ENCODE data around the gene IL18BP. TPM values are rescaled to one million over a fixed set of nuclear protein-coding genes. Genes with fewer than 3 reads are reported as not detected.

The IL18BP gene
- total RNA-seq, 1 donor from 2014 or later: 17.7 TPM

- Mint-ChIP-seq H3K27me3 (ENCODE audit: unreplicated experiment) (peaks cover 3% of the 10 kb centered on the region), H3K36me3 (ENCODE audit: low read depth, unreplicated experiment) (peaks cover 6% of the 10 kb centered on the region), H3K9me3 (ENCODE audit: unreplicated experiment) (no peaks in the 10 kb centered on the region), H3K4me1 (ENCODE audit: unreplicated experiment) (no peaks in the 10 kb centered on the region), H3K4me3 (ENCODE audit: unreplicated experiment) (no peak overlapping the region), H3K27ac (ENCODE audit: unreplicated experiment) (no peak overlapping the region)
- DNase-seq (ENCODE audit: low spot score): no peak
- TF ChIP-seq CTCF (IDR thresholded peaks at IDR 0.05; ENCODE audit: unreplicated experiment): no peak
These were observed 11.2 kb upstream of the IL18BP start for GRCh38 chr11:71987521-71987920.

- no peak for DNase-seq (ENCODE audit: low spot score)
- Mint-ChIP-seq H3K9me3 (ENCODE audit: unreplicated experiment) (no peaks in the 10 kb centered on the region), H3K4me1 (ENCODE audit: unreplicated experiment) (no peaks in the 10 kb centered on the region), H3K27ac (ENCODE audit: unreplicated experiment) (no peak overlapping the region), H3K36me3 (ENCODE audit: low read depth, unreplicated experiment) (peaks cover 8% of the 10 kb centered on the region), H3K4me3 (ENCODE audit: unreplicated experiment) (no peak overlapping the region), H3K27me3 (ENCODE audit: unreplicated experiment) (peaks cover 3% of the 10 kb centered on the region)
- no peak for TF ChIP-seq CTCF (IDR thresholded peaks at IDR 0.05; ENCODE audit: unreplicated experiment)
These were observed 10.7 kb upstream of the IL18BP start for GRCh38 chr11:71988050-71988449.

- TF ChIP-seq CTCF (IDR thresholded peaks at IDR 0.05; ENCODE audit: unreplicated experiment): no peak
- Mint-ChIP-seq H3K27ac (ENCODE audit: unreplicated experiment) (no peak overlapping the region), H3K4me1 (ENCODE audit: unreplicated experiment) (peaks cover 6% of the 10 kb centered on the region), H3K9me3 (ENCODE audit: unreplicated experiment) (no peaks in the 10 kb centered on the region), H3K27me3 (ENCODE audit: unreplicated experiment) (peaks cover 3% of the 10 kb centered on the region), H3K36me3 (ENCODE audit: low read depth, unreplicated experiment) (peaks cover 6% of the 10 kb centered on the region), H3K4me3 (ENCODE audit: unreplicated experiment) (no peak overlapping the region)
- no peak for DNase-seq (ENCODE audit: low spot score)
These were observed 8.0 kb upstream of the IL18BP start for GRCh38 chr11:71990701-71991100.

- H3K36me3 Mint-ChIP-seq (ENCODE audit: low read depth, unreplicated experiment): peaks cover 6% of the 10 kb centered on the region
- no peak overlapping the region for H3K27ac Mint-ChIP-seq (ENCODE audit: unreplicated experiment)
- H3K27me3 Mint-ChIP-seq (ENCODE audit: unreplicated experiment): peaks cover 3% of the 10 kb centered on the region
- no peak overlapping the region for H3K4me3 Mint-ChIP-seq (ENCODE audit: unreplicated experiment)
- no peak for DNase-seq (ENCODE audit: low spot score)
- H3K9me3 Mint-ChIP-seq (ENCODE audit: unreplicated experiment): no peaks in the 10 kb centered on the region
- H3K4me1 Mint-ChIP-seq (ENCODE audit: unreplicated experiment): peaks cover 6% of the 10 kb centered on the region
- TF ChIP-seq CTCF (IDR thresholded peaks at IDR 0.05; ENCODE audit: unreplicated experiment): no peak
These were observed 7.2 kb upstream of the IL18BP start for GRCh38 chr11:71991494-71991893.

GRCh38 chr11:71992136-71992730, 6.5 kb upstream of the IL18BP start:
- Mint-ChIP-seq H3K4me3 (ENCODE audit: unreplicated experiment) (no peak overlapping the region), H3K27me3 (ENCODE audit: unreplicated experiment) (no peaks in the 10 kb centered on the region), H3K27ac (ENCODE audit: unreplicated experiment) (no peak overlapping the region), H3K9me3 (ENCODE audit: unreplicated experiment) (no peaks in the 10 kb centered on the region), H3K36me3 (ENCODE audit: low read depth, unreplicated experiment) (peaks cover 6% of the 10 kb centered on the region), H3K4me1 (ENCODE audit: unreplicated experiment) (peaks cover 6% of the 10 kb centered on the region)
- no peak for DNase-seq (ENCODE audit: low spot score)
- no peak for TF ChIP-seq CTCF (IDR thresholded peaks at IDR 0.05; ENCODE audit: unreplicated experiment)

Data from endothelial cell (in vitro differentiated cells).